Esophagus (tissue), 2 donors: ENCODE measurements around the gene CNBP. TPM values are rescaled to one million over a fixed set of nuclear protein-coding genes. Genes with fewer than 3 reads are reported as not detected.
"Not testable (repeated sequence)": the region's sequence is repeated elsewhere in the genome, so short reads cannot be mapped to it uniquely, and the experiment has no call there.

Experiments used
- H3K27ac ChIP-seq, 2 donors: one replicate each; pipeline ENCODE4 v1.5.1; 2013; ENCODE audit warnings: low read depth in 2 of 2, mild to moderate bottlenecking in 2 of 2, inconsistent platforms in 1 of 2, low read length in 1 of 2, moderate library complexity in 1 of 2
- H3K27me3 ChIP-seq, 2 donors: one replicate each; pipeline ENCODE4 v1.6.1; 2013; ENCODE audit warnings: low read length in 2 of 2, control low read depth in 1 of 2, mild to moderate bottlenecking in 1 of 2; ENCODE audit not compliant: insufficient read depth in 2 of 2, control insufficient read depth in 1 of 2
- H3K36me3 ChIP-seq, 2 donors: one replicate each; pipeline ENCODE4 v1.6.1; 2013; ENCODE audit warnings: low read length in 1 of 2; ENCODE audit not compliant: control insufficient read depth in 2 of 2, insufficient read depth in 2 of 2
- H3K4me1 ChIP-seq, 2 donors: one replicate each; pipeline ENCODE4 v1.6.1; 2013; ENCODE audit warnings: low read length in 1 of 2; ENCODE audit not compliant: control insufficient read depth in 2 of 2, insufficient read depth in 2 of 2
- H3K4me3 ChIP-seq, 2 donors: one replicate each; pipeline ENCODE4 v1.5.1; 2013; ENCODE audit warnings: low read length in 2 of 2, mild to moderate bottlenecking in 2 of 2, low read depth in 1 of 2, moderate library complexity in 1 of 2
- H3K9me3 ChIP-seq, 2 donors: one replicate each; pipeline ENCODE4 v1.6.1; 2013; ENCODE audit warnings: mild to moderate bottlenecking in 2 of 2, low read depth in 1 of 2, low read length in 1 of 2, moderate library complexity in 1 of 2; ENCODE audit not compliant: control insufficient read depth in 2 of 2, insufficient read depth in 1 of 2
- WGBS, 2 donors: extraction: QIAGEN DNeasy Blood & Tissue Kit; methylation state at CpG; one replicate each; pipeline ENCODE4 v1.1.7; 2013; 5-methylcytosine and 5-hydroxymethylcytosine counted together
- polyA plus RNA-seq, 2 donors: library from polyadenylated mRNA; stranded (reverse); fragments of 200-250 nt; gene quantifications; one replicate each; pipeline ENCODE4 v1.2.3, GENCODE V29; 2013
- donor health status: healthy with polysubstance abuse.
- donor health status: Bipolar disorder and iron deficiency.

Gene CNBP
- polyA plus RNA-seq, 2 donors: 287 to 351 TPM

DNA sequence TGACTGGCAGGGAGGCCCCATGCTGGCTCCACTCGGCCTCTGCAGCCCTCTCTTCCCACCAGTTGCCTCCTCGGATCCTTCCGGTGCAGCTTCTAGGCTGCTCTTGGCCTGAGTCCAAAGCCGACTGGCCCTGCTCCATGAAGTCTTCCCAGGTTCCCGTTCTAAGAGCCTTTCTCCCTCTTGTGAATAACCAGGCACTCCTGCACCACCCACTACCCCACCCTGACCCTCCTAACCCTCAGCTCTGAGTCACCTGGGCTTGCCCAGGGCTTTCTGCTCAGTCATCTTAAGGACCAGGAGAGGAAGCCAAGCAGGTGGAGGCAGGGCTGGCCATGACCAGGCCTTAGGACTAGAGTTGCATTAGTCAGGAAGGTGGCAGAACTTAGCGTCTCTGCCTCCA, 28.1 kb upstream of the CNBP start:
- Histone ChIP-seq H3K36me3 (no peaks in the 10 kb centered on the region), H3K27me3 (no peaks in the 10 kb centered on the region), H3K27ac (peak overlapping the region; percentile 70 to 90), H3K9me3 (no peaks in the 10 kb centered on the region), H3K4me3 (no peak overlapping the region), H3K4me1 (peaks cover 0 to 3% of the 10 kb centered on the region in 2 donors)
- 10 to 13% methylated on average over 6 of the region's 6 CpGs for WGBS, 2 donors

DNA sequence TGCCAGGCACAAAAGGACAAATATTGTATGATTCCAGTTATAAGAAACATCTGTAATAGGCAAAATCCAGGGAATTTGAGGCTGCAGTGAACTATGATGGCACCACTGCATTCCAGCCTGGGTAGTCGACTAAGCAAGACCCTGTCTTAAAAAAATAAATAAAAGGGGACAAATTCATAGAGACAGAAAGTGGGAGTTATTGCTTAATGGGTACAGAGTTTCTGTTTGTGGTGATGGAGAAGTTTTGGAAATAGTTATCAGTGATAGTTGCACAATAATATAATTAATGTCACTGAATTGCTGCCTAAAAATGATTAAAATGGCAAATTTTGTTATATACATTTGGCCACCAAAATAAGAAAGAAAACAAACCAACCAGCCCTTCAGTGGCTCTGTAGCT, 27.6 kb upstream of the CNBP start:
- Histone ChIP-seq H3K4me3 (no peak overlapping the region), H3K27ac (peak overlapping the region; percentile 70 to 90), H3K36me3 (no peaks in the 10 kb centered on the region), H3K27me3 (no peaks in the 10 kb centered on the region), H3K4me1 (peaks cover 0 to 3% of the 10 kb centered on the region in 2 donors), H3K9me3 (no peaks in the 10 kb centered on the region)
- 59% methylated on average over 1 of the region's 1 CpG for WGBS, 2 donors

DNA sequence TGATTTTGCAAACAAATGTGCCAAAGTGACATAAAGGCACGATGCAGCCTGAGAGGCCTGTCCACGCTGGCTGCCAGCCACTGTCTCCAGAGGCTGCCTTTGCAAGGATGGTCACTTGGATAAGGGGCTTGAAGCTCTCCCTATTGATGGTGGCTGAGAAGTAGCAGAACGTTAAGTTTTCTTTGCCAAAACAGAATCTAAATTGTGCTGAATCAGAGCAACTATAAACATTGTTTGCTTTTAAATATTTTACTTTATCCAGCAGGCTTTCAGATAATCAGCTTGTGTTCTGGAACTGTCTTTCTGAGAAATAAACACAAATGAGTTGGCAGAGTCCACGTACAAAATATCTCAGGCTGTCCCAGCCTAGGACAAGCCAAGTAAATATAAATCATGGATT, 23.8 kb upstream of the CNBP start:
- 44 to 59% methylated on average over 4 of the region's 4 CpGs for WGBS, 2 donors
- H3K27me3 ChIP-seq: no peaks in the 10 kb centered on the region
- H3K4me3 ChIP-seq: no peak overlapping the region
- H3K27ac ChIP-seq: peak overlapping the region in 1 of 2 donors; percentile 69
- H3K9me3 ChIP-seq: no peaks in the 10 kb centered on the region
- H3K4me1 ChIP-seq: peaks cover 0 to 3% of the 10 kb centered on the region in 2 donors
- H3K36me3 ChIP-seq: no peaks in the 10 kb centered on the region

DNA sequence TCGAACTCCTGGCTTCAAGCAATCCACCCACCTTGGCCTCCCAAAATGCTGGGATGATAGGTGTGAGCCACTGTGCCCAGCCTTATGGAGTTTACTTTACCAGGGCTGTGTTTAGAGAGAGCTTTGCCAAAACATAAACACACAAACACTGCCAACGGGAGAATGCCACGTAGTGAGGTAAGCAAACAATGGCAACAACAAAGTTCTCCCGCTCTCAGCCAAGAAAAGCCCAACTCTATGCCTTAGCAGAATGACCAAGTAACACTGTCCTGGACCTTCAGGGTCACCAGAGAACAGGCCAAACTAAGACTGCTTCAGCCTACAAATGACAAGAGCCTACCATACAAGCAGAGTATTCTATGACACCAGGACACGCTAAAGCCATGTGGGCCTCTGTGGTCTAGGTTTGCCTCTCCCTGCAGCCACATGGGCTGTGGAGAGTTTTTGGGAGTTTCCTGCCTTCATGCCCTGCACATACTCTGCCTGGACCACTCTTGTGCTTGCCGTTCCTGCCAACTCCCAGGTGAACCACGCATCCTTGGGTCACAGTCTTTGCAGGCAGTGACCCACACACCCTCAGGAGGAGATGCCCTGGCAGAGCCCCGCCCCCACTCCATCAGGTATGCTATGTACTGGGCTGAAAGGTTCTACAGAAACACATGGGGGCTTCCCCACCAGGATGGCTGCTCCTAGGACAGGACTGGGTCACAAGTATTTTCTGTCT, 21.6 kb upstream of the CNBP start:
- no peaks in the 10 kb centered on the region for H3K27me3 ChIP-seq
- no peaks in the 10 kb centered on the region for H3K9me3 ChIP-seq
- no peak overlapping the region for H3K27ac ChIP-seq
- no peaks in the 10 kb centered on the region for H3K36me3 ChIP-seq
- H3K4me1 ChIP-seq: no peaks in the 10 kb centered on the region
- H3K4me3 ChIP-seq: no peak overlapping the region
- 80 to 82% methylated on average over 8 of the region's 8 CpGs for WGBS, 2 donors

DNA sequence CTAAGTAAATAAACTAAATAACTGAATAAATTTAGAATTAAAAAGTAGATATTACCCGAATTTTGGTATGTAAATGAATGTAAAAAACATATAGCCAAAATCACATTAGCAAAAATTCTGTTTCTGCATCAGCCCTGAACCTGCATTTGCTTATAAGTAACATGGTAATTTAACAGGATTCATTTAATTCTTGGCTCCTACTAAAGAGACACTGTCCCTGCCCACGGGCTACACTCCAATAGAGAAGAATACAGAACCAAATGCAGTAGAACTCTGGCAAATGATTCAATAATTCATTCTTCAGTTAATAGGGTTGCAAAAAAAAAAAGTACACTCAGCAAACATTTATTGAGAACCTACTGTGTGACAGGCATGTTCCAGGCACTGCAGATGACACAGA, 20.8 kb upstream of the CNBP start:
- H3K4me3 ChIP-seq: no peak overlapping the region

DNA sequence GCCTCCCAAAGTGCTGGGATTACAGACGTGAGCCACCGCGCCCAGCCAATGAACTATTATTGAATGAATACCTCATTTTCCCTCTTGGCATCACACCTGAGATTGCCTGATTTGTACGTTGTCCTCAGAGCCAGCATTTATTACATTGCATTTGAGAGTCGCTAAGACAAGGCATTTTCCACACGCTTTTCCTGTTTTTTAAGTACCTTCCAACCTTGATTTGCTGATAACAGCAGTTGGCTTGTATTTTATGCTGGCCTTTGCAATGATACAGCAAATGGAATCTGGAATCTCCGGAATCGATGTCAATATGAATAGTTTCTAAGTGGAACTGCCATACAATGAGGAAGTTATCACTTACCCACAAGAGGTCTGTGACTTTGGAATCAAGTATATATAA, 15.7 kb upstream of the CNBP start:
- 74 to 82% methylated on average over 8 of the region's 8 CpGs for WGBS, 2 donors
- Histone ChIP-seq H3K4me3 (no peak overlapping the region), H3K27me3 (no peaks in the 10 kb centered on the region), H3K4me1 (peaks cover 0 to 4% of the 10 kb centered on the region in 2 donors), H3K9me3 (no peaks in the 10 kb centered on the region), H3K27ac (no peak overlapping the region), H3K36me3 (no peaks in the 10 kb centered on the region)

More for the DNA sequence above, 20.8 kb upstream of the CNBP start:
- Histone ChIP-seq H3K27me3 (no peaks in the 10 kb centered on the region), H3K36me3 (no peaks in the 10 kb centered on the region), H3K9me3 (no peaks in the 10 kb centered on the region), H3K4me1 (no peaks in the 10 kb centered on the region), H3K27ac (no peak overlapping the region)
- 61 to 75% methylated on average over 2 of the region's 2 CpGs for WGBS, 2 donors

DNA sequence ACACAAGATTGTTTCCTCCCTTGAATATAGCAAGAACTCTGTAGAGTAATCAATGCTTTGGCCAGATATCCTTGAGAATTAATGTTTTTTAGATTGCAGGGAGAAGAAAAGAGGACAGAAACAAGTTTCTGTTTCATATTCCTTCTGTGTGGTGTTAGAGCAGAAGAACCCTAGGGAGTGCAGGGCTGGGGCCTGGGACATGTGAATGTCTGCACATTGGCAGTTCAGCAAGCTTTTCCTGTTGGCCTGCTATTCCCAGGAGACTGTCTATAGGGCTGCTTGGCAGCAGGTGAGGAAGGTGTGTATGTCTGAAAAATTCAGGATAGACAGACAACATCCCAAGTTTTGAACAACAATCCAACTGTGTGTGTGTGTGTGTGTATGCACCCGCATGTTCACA, 13.6 kb upstream of the CNBP start:
- H3K9me3 ChIP-seq: no peaks in the 10 kb centered on the region
- H3K4me3 ChIP-seq: no peak overlapping the region
- H3K4me1 ChIP-seq: peaks cover 0 to 4% of the 10 kb centered on the region in 2 donors
- no peaks in the 10 kb centered on the region for H3K36me3 ChIP-seq
- peak overlapping the region; percentile 52 to 66 for H3K27ac ChIP-seq
- WGBS, 2 donors: 73 to 85% methylated on average over 1 of the region's 1 CpG
- H3K27me3 ChIP-seq: no peaks in the 10 kb centered on the region

DNA sequence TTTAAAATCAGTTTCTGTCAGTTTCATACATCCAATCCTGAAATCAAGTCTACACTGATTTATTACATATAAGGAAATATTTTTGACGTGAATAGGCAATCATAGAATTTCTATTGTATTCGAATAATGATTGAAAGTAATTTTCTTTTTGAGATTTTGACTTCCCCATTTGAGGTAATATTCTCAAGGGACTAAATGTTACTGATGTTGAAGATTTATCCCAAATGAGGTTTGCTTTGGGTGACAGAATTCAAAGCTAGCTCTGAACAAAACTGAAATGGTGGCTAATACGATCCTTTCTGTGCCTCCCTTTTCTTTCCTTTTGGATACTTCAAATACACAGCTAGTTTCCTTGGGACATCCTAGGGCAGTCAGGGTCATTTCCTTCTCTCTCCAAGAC, 12.9 kb upstream of the CNBP start:
- WGBS, 2 donors: 75 to 86% methylated on average over 3 of the region's 3 CpGs
- no peaks in the 10 kb centered on the region for H3K27me3 ChIP-seq
- H3K27ac ChIP-seq: peak overlapping the region in 1 of 2 donors; percentile 24

DNA sequence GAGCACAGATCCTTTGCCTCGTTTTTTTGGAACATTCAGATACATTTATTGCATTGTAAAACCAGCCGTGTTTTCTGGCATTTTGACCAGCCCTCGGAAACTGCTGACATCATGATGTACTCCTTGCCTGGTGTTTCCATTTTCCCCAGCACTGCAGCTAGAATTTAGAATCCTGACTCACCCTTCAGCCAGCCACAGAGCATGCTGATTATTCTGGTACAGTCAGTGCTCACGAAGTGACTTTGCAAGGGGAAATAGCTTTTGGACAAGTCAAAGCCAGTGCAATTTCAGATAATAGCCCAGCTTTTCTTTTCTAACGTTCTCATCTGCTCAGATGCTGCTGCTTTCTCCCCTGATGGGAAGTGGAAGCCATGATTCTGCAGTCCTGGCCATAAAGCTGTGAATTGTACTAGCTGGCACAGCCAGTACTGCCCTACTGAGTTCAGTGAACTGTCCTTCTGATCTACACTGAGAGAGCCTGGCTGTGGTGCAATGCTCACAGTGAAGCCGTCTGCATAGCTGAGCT, 12.1 kb upstream of the CNBP start:
- no peaks in the 10 kb centered on the region for H3K9me3 ChIP-seq
- no peaks in the 10 kb centered on the region for H3K27me3 ChIP-seq
- 28 to 37% methylated on average over 6 of the region's 6 CpGs for WGBS, 2 donors
- no peaks in the 10 kb centered on the region for H3K36me3 ChIP-seq
- H3K4me1 ChIP-seq: peaks cover 0 to 4% of the 10 kb centered on the region in 2 donors
- H3K4me3 ChIP-seq: no peak overlapping the region
- H3K27ac ChIP-seq: peak overlapping the region; percentile 71 to 92

More for the DNA sequence above, 12.9 kb upstream of the CNBP start:
- H3K4me3 ChIP-seq: no peak overlapping the region
- peaks cover 0 to 4% of the 10 kb centered on the region in 2 donors for H3K4me1 ChIP-seq
- no peaks in the 10 kb centered on the region for H3K36me3 ChIP-seq
- H3K9me3 ChIP-seq: no peaks in the 10 kb centered on the region

DNA sequence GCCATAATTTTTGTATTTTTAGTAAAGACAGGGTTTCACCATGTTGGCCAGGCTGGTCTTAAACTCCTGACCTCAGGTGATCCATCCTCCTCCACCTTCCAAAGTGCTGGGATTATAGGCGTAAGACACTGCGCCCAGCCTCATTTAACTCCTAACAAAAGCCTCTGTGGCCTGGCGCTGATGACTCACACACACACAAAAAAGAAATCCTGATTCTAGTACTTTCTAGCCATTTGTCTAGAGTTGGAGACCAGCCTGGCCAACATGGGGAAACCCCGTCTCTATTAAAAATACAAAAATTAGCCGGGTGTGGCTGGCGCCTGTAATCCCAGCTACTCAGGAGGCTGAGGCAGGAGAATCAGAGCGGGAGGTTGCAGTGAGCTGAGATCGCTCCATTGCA, 6.1 kb upstream of the CNBP start:
- H3K9me3 ChIP-seq, H3K27me3 ChIP-seq, H3K27ac ChIP-seq, H3K4me1 ChIP-seq, H3K36me3 ChIP-seq, H3K4me3 ChIP-seq: not testable (repeated sequence)
- WGBS, 2 donors: 66 to 72% methylated on average over 8 of the region's 8 CpGs
